GM19397 (cell line): ENCODE data around the gene CAMK1G.

Source experiments
- ATAC-seq: cut with Tn5 transposase; IDR thresholded peaks from one replicate; pipeline ENCODE4 v1.9.1; 2021; ENCODE audit warnings: mild to moderate bottlenecking, moderate library complexity; ENCODE audit not compliant: unreplicated experiment

The CAMK1G gene

DNA sequence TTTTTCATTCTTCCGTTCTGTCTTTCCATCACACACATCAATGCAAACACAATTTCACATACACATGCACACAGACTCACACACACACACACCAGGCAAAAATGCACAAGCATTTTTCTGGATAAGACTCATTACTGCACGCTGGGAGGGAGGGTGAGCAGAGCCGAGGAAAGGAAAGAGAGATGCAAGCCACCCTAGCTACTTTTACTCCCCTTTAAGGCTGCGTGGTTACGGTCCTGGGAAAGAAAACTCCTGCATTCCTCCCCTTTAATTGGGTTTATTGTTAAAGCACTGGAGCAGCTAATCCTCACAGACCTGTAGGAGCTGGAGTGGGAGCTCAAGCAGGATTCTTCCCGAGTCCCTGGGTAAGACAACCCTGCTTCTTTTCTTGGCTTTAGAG, at the start of gene CAMK1G:
Gene CAMK1G (plus strand): TSS at position 307 of the 400 bp plus-strand sequence. CDS start 11,270 bp downstream, outside the sequence.
- ATAC-seq, result no peak

DNA sequence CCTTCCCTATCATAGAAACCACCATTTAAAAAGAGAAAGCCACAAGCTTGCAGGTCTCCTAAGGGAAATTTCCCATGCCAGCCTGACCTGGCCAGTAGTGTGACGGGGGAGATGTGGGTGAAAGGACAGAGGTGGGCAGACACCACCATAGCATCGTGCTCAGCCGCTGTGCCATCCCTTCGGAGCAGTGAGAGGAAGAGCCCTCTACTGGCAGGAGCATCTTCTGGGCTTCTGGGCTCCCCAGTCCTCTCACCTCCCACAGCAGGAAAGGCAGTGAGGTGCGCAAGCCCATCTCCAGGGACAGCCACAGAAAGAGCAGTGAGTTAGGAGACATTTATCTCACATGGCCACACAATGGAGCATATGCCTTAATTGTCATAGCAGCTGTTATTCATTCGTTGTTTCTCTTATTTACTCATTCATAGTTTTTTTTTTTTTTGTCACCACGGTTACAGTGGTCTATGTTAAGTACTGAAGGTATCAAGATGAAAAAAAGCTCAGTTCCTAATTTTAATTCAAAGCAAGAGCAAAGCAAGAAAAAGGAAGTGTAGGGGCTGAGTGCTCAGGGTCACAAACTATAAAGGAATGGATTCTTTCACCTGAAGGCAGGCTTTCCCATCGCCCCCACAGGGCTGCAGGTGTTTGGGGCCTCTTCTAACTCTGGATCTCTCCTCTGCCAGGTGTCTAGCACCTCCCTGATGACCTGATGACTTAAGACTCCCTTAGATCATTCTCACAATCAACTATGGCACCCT, 48.8 kb upstream of the CAMK1G start:
- ATAC-seq, result no peak

DNA sequence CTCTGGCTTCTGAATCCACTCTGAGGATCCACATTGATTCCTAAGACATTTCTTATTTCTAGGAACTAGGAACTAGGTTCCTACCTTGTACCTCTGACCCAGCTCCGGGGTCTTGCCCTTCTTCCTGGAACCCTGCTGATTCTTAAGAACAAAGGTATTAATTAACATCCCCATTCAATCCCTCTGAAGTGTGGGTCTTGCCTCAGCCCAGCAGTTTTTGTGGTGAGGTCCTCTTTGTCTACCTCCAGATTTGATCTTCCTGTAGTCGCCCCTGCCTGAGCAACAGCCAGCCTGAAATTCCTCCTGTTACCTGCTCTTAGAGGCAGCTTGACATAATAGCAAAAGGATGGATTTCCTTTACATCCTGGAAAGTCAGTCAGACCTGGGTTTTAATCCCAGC, 46.7 kb upstream of the CAMK1G start:
- ATAC-seq, result no peak

DNA sequence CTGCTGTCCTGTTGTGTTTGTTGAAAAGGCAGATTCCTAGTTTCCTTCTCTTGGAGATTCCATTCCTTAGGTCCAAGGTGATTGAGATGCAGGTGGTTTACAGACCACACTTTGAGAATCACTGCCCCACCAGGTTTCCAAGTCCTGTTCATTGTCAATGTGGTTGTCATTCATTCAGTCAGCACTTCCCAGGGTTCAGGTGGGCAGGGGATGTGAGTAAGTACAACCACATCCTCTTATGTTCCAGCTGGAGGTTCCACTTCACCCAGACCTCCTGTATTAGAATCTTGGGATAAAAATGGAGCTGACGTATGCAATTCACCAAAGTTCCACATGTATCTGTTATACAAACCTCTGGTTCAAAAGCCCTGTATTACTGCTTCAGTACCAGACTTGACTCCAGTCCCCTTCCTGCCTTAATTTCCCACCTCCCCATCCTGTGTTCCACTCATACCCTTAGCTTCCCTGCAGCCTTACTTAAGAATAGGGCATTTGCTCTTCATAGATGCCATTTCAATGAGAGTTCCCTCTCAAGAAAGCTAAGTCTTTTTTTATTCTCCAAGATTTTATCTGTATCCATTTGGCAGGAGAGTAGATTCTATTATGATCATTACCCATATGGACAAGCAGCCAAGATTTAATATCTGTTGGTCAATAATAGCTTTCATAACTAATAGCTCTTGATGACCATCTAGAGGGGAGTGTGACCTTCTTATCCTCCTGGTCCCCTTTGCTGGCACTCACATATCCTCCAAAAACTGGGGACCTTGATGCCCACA, 46.0 kb upstream of the CAMK1G start:
- no peak for ATAC-seq

DNA sequence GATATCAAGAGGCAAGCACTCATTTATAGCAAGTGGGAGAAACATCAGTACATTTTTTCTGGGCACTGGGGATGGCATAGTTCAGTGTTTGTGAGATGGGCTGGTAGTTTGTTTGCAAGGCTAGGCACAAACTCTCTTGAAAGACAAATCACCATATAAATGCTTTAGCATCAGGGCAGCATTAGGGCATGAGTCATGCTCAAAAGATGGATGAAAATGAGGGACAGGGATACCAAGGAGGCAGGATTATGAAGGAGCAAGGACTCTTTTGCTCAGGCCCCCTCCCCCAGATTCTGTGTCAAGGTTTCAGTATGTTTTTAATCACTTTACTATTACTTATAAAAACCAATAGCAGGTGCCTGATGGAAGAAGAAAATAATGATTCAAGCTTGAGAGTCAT, 43.9 kb upstream of the CAMK1G start:
- ATAC-seq, result no peak

DNA sequence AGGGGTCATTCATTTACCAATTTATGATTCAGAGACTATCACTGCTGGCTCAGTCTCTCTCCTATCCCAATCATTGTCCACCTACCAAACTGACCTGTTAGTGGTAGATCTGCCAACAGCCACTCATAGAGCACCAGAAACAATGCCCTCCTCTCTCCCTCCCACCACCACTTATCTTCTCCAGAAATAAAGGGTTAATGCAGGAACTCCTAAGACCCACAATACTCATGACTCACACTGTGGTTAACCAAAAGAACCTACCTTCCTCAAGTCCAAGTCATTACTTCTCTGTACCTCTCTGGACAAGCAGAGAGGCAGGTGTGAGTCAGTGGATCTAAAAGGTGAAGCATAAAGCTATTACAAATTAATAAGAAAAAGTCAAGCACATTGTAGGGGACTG, 40.9 kb upstream of the CAMK1G start:
- ATAC-seq, result no peak

DNA sequence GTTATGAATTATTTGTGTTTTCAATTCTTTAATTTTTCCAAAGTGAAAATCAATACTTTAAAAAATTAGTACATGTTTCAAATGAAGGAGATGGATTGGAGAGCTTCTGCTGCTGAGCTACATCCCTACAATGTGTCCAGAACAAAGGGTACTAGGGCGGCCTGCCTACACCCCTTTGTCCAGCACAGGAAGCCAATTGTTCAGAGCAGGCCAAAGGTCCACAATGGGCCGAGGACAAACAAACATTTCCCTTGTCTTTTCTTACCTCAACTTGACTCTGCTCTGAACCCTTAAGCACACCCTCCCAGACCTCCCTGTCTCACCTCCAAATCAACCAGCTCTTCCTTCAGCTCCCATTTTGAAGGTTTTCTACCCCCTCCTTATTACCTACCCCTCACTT, 39.4 kb upstream of the CAMK1G start:
- no peak for ATAC-seq

DNA sequence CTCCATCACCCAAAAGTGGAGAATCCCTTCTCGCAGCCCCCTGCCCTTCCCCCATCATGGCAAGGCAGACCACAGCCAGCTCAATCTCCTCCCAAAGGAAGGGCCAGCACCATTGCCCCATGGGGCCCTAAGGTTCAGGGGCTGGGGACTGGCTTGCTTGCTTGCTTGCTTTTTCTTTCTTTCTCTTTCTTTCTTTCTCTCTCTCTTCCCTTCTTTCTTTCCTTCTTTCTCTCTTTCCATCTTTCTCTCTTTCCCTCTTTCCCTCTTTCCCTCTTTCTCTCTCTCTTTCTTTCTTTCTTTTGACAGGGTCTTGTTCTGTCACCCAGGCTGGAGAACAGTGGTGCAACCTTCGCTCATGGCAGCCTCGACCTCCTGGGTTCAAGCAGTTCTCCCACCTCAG, 38.1 kb upstream of the CAMK1G start:
- ATAC-seq, result no peak

DNA sequence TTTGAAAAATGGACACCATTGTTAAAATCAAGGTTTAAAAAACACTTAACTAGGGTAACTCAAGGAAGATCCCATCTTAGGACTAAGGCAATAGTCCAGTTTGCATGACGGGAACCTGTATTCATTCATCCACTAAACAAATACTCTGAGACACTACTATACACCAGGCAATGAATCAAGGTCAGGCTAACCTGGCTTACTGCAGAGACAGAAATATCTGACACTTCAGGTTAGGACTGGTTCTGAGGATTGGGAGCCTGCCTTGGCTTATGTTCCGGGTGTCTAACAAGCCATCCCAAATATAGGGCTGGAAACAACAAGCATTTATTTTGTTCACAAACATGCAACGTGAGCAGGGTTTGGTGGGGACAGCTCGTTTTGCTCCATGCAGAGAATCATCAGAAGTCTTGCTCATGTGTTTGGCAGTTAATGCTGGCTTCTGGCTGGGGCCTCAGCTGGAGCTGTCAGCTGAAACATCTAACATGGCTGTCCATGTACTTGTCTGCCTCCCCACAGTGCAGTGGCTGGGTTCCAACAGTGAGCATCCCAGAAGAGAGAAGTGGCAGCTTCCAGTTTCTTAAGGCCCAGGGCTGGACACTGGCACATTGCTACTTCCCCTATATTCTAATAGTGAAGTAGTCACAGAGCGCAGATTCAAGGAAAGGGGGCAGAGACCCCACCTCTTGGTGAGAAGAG, 37.0 kb upstream of the CAMK1G start:
- ATAC-seq, result no peak

DNA sequence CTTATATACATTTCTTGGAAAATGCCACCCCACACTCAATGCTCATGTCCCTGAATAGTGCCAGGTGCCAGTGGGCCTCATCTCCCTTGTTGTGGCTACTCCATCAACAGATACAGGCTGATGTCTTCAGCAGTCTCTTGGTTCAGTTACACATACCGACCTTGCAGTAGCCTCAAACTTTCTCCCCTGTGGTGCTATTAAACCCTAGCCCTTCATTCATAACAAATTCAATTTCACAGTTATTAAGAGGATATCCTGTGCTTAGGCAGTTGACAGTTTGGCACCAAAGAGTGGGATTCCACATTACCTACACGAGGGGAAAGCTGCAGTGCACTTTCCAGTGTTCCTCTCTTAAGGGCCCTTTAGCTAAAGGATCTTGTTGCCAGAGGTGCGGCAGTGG, 35.9 kb upstream of the CAMK1G start:
- no peak for ATAC-seq

DNA sequence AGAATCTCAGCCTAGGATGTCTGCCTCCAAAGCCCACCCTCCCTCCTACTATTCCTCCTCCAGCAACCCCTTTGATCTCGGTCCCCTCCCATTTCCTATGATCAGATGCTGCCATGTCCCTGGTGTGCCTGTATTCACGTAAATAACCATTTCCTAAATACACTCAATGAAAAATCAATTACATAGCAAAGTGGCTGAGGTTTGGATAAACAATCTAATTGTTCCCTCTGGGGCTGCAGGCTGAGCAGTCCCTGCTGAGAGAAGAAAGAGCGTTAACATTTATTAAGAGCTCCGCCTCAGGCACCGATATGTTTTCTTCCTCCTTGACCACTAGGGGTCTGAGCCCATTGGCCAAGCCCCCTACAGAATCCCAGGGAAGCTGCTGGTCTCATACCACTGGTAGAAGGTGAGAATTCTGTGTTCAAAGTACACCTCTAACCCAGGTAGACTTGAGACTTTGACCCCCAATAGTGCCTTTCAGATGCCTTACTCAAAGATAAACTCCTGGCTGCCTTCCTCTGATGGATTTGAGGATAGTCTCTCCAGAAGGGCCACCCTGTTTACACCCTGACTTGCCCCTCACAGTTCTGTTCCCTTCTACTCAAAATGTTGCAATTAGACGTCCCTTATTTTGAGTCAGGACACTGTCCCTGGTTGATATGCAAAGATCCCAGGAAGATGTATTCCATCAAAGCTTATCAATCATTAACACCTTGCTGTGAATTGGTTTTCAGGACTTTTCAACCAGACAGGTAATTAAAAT, 33.9 kb upstream of the CAMK1G start:
- no peak for ATAC-seq

DNA sequence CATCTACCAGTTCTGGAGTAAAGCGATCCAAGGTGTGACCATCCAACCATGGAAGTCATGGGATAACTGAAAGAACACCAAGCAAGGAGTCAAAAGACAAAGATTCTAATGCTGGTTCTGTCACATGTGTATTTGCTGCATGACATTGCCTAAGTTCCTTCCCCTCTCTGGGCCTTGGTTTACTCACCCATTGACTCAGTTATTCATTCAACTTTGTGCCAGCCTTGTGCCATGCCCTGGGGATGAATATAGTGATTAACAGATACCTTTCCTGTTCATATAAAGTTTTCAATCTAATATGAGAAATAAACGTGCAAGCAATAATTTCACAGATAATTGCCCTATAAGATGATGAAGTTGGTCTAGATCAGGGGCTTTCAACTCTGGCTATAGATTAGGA, 33.0 kb upstream of the CAMK1G start:
- ATAC-seq, result no peak

DNA sequence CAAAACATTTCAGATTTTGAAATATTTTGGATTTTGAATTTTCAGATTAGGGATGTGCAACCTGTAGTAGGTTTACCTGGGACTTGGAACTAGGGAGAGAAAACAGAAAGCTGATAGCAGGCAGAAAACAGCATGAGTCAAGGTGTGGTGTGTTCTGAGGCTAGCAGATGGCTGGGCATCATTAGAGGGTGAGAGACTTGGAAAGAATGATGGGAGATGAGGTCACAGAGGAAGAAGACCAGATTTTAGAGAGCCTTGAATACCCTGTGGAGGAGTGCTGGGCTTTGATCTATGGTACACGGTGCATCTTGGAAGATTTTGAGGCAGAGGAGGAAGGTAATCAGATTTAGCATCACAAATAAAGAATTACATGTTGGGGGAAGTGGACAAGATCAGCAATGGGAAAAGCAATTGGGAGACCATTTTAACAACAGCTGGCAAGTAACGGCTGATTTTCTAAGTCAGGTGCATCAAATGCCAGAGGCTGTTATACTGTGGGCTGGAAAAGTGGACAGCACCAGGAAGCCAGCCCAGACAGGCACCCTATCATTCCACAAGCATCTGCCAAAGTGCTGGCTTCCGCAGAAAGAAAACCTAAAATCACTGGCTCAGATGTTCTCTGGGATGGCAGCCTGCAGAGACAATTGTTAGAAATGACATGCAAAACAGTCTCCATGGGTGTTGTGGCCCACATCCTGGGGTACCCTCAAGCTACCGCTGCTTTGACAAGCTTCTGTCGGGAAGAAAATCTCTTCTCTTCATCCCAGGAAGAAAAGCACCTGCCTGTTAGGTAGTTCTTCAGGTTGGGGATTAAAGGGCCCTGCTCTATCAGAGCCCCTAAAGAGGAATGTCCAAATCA, 30.9 kb upstream of the CAMK1G start:
- no peak for ATAC-seq

DNA sequence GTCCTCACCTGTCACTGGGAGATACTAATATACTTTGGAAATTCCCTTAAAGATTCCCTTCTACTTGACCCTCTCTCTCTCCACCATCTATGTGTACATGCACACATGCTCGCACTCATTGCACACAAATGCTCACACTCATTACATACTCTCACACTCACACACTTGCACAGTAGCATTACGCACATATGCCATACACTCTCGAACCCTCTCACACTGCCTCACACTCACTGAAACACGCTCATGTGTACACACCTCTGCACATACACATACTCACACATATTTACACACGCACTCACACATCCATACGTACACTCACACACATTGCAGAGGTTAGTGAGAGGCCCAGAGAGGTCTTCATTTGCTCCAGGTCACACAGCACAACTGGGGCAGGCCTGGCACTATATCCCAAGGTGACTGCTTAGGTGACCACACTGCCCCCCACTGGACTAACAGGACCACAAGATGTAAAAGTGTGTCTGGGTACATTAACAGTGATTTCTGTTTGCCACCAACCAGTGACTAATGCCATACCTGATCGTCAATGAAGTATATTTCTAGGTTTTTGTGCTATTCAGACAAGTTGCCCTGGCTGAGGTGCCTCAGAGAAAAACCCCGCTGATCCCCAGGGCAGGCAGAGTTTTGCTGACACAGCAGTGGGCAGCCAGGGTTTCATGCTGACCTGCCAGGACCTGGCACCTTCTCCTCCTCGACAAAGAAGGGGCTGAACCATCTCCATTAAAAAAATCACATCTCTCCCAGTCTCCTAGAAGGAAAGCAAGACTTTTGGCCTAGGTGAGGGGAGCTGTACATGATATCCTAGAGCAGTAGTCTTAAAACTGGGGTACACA, 28.5 kb upstream of the CAMK1G start:
- ATAC-seq, result no peak

DNA sequence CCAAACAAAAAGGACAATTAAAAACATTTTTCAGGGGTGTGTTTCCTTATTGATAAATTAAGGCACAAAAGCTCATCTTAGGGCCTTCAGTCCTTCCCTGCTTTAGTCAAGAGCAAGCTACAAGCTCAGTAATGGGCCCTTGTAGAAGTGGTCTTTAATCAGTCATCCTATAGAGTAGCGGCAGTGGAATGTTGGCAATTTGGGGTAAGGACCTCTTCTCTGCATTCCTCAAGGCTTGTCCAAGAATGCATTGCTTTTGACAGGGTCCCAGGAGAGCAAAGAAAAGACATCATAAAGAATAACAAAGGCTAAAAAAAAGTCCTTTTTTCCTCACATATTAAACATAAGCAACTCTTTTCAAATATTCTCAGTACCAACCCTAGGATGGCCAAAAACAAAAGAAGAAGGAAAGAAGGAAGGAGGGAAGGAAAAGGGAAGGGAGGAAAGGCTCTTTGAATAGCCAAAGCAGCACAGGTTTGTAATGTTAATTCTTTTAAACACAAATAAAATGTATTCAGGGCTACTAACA, 27.3 kb upstream of the CAMK1G start:
- ATAC-seq, result no peak

DNA sequence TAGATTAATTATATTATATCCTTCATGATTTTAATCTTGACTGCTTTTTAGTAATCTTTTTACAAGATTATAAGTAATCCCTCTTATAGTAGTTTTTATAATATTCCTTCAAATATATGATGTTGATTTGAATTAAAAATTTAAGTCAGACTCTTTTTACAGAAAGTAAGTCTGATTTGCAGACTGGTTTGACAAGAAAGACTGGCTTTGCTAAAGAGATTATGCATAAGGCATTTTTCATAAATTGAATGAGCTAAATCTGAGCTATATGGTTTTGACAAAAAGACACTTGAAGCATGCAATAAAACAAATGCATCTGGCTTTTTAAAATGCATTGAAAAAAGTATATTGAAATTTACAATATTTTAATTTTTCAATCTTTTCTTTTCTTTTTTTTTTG, 26.3 kb upstream of the CAMK1G start:
- no peak for ATAC-seq

DNA sequence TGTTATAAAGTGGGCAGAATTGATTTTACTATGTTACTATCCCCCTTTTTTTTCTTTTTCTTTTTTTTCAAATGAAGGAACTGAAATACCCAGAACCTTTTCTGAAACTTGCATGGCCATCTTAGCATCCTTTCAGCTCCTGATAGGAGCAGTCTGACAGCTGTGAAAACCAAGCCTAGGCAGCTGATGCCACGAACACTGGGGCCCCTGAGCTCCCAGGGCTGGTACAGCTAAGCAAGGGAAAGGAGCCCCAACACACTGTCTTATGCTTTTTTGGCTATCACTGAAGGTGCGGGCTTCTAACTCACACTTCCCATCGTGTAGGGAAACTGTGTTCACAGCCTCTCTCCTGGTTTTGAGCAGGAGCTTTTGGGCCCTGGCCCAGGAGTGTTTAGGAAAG, 23.0 kb upstream of the CAMK1G start:
- ATAC-seq, result no peak

DNA sequence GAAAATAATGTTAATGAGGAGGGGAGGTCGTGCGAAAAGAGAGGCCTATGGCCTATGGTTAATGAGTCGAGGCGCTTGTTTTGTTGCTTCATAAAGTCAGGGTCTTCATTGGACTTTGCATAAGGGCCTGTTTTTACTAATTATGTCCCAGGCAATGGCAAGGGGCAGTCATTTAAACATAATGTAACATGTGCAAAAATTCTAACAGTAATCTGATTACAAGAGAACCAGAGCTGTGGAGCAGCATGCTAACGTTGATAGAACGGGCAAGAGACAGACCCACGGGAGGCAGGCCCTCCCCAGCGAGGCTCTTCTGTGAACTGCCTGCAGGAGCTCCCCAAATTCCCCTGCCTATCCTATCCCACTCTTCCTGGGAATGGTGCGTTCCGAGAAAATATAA, 22.6 kb upstream of the CAMK1G start:
- no peak for ATAC-seq

DNA sequence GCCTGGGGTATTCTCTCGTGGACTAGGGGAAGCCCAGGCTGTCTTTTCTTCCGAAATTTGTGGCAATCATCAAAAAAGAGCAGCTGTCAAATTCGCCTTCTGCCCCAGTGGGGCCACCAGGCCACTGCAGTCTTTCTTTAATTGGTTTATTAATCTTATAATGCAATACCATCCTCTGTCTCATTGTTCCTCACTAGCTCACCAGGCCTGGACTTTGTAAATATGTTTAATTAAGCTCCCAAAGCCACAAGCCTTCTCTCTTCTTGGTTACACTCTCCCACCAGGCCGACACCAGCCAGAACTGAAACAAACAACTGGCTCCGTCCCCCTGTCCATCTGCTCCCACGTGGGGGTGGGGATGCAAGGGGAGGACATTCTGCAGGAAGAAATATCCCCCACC, 22.0 kb upstream of the CAMK1G start:
- no peak for ATAC-seq
